GM21529 (cell line): ENCODE data around the gene ANKH.
A peak's percentile ranks its signal among the peaks of the same experiment; 100 is the strongest.

Experiments used
- ATAC-seq: cut with Tn5 transposase; IDR thresholded peaks from one replicate; pipeline ENCODE4 v1.9.1; 2021; ENCODE audit not compliant: unreplicated experiment

The ANKH gene

GRCh38 chr5:14741801-14742440 is 129.7 kb downstream of the ANKH start:
- ATAC-seq, result no peak

- no peak for ATAC-seq
These were observed 130.4 kb downstream of the ANKH start for GRCh38 chr5:14741131-14741530.

- ATAC-seq, result no peak
These were observed 131.6 kb downstream of the ANKH start for GRCh38 chr5:14739981-14740380.

GRCh38 chr5:14739538-14739937 is 132.0 kb downstream of the ANKH start:
- no peak for ATAC-seq

- ATAC-seq, result no peak
These were observed 133.5 kb downstream of the ANKH start for GRCh38 chr5:14738050-14738449.

- ATAC-seq, result no peak
These were observed 134.3 kb downstream of the ANKH start for GRCh38 chr5:14737291-14737690.

GRCh38 chr5:14735944-14736343 is 135.6 kb downstream of the ANKH start:
- no peak for ATAC-seq

- no peak for ATAC-seq
These were observed 137.2 kb downstream of the ANKH start for GRCh38 chr5:14734396-14734795.

GRCh38 chr5:14733661-14734060 is 137.9 kb downstream of the ANKH start:
- no peak for ATAC-seq

GRCh38 chr5:14732991-14733390 is 138.6 kb downstream of the ANKH start:
- ATAC-seq, result no peak

GRCh38 chr5:14730881-14731280 is 140.7 kb downstream of the ANKH start:
- ATAC-seq, result no peak

GRCh38 chr5:14730466-14730865 is 141.1 kb downstream of the ANKH start:
- no peak for ATAC-seq

GRCh38 chr5:14729448-14730385 is 141.9 kb downstream of the ANKH start:
- ATAC-seq, result no peak

- ATAC-seq, result no peak
These were observed 143.1 kb downstream of the ANKH start for GRCh38 chr5:14728459-14728938.

GRCh38 chr5:14727928-14728458 is 143.6 kb downstream of the ANKH start:
- ATAC-seq, result no peak

GRCh38 chr5:14727428-14727865 is 144.1 kb downstream of the ANKH start:
- peak; percentile 71 for ATAC-seq

GRCh38 chr5:14726066-14726838 is 145.3 kb downstream of the ANKH start:
- ATAC-seq, result no peak

- ATAC-seq, result no peak
These were observed 146.9 kb downstream of the ANKH start for GRCh38 chr5:14724633-14725032.

GRCh38 chr5:14723701-14724132 is 147.9 kb downstream of the ANKH start:
- no peak for ATAC-seq

GRCh38 chr5:14722923-14723322 is 148.7 kb downstream of the ANKH start:
- no peak for ATAC-seq
